SK-N-SH treated with all-trans-retinoic acid at 6 μM for 48 hours (cell line): ENCODE results near the gene ARHGAP25.

ENCODE experiments used
- ESRRG ChIP-seq: fragments of 250-450 bp; sonication (Bioruptor Pico); IDR thresholded peaks from 2 replicates; pipeline ENCODE4 v1.6.1; 2021; ENCODE audit warnings: mild to moderate bottlenecking
- PATZ1 ChIP-seq: fragments of 250-450 bp; sonication (Bioruptor Pico); IDR thresholded peaks from 2 replicates; pipeline ENCODE4 v1.8.0; 2020; ENCODE audit warnings: mild to moderate bottlenecking, moderate library complexity, borderline replicate concordance
- SNAI2 ChIP-seq: fragments of 250-450 bp; sonication (Bioruptor Pico); IDR thresholded peaks from 2 replicates; pipeline ENCODE4 v1.5.0; 2020; ENCODE audit warnings: mild to moderate bottlenecking, moderate library complexity
- TSHZ2 ChIP-seq: fragments of 250-450 bp; sonication (Bioruptor Pico); IDR thresholded peaks from 2 replicates; pipeline ENCODE4 v1.5.0; 2020; ENCODE audit warnings: mild to moderate bottlenecking, moderate library complexity
- ZFP30 ChIP-seq: fragments of 450-650 bp; formaldehyde crosslinking; IDR thresholded peaks from 2 replicates; pipeline ENCODE4 v1.5.0; 2022; ENCODE audit warnings: mild to moderate bottlenecking, moderate library complexity

- TF ChIP-seq PATZ1 (CRISPR knock-in tag): no peak
- TF ChIP-seq ZFP30 (CRISPR knock-in tag): no peak
- TF ChIP-seq ESRRG (CRISPR knock-in tag): no peak
- TF ChIP-seq TSHZ2 (CRISPR knock-in tag): no peak
- TF ChIP-seq SNAI2 (CRISPR knock-in tag): no peak
Observed at GRCh38 chr2:68690851-68691250, 43.8 kb upstream of the ARHGAP25 start.
